Stimulated activated naive B cell treated with anti-CD40 and anti-IgM and Interleukin-4, amounts not matched to agents 10 μg/mL and 1 μg/mL and 100 μg/mL, for 72 hours (primary cell): ENCODE measurements around the gene LRRC45.

Source experiments
- ATAC-seq, 2 donors: fragments of 150-1000 bp; cut with Tn5 transposase; replicated peaks; 2 replicates each; pipeline ENCODE4 v1.10.0; 2021; ENCODE audit warnings: moderate library complexity in 1 of 2
- DNase-seq: peaks from one replicate; pipeline ENCODE4 v3.0.0; 2021
- H3K27ac Mint-ChIP-seq: one replicate; pipeline ENCODE4 v1.8.0; 2022; ENCODE audit warnings: mild to moderate bottlenecking, mixed read lengths
- H3K27me3 Mint-ChIP-seq, 2 donors: one replicate each; pipeline ENCODE4 v1.8.0; 2022; ENCODE audit warnings: mixed read lengths in 2 of 2
- H3K36me3 Mint-ChIP-seq, 2 donors: one replicate each; pipeline ENCODE4 v1.8.0; 2022; ENCODE audit warnings: mixed read lengths in 2 of 2, mild to moderate bottlenecking in 1 of 2
- H3K4me1 Mint-ChIP-seq, 2 donors: one replicate each; pipeline ENCODE4 v1.8.0; 2022; ENCODE audit warnings: mixed read lengths in 2 of 2, mild to moderate bottlenecking in 1 of 2
- H3K4me3 Mint-ChIP-seq, 2 donors: one replicate each; pipeline ENCODE4 v1.8.0; 2022; ENCODE audit warnings: mild to moderate bottlenecking in 2 of 2, mixed read lengths in 2 of 2, moderate library complexity in 1 of 2
- H3K9me3 Mint-ChIP-seq, 2 donors: one replicate each; pipeline ENCODE4 v1.8.0; 2022; ENCODE audit warnings: mixed read lengths in 2 of 2, mild to moderate bottlenecking in 1 of 2

Gene LRRC45

GRCh38 chr17:82028246-82028645 is 5.1 kb downstream of the LRRC45 start:
- no peak for ATAC-seq
- H3K27me3 Mint-ChIP-seq = peaks cover 4 to 23% of the 10 kb centered on the region in 2 donors
- no peak overlapping the region for H3K27ac Mint-ChIP-seq
- DNase-seq = no peak
- peaks cover 13 to 24% of the 10 kb centered on the region in 2 donors for H3K4me1 Mint-ChIP-seq
- H3K4me3 Mint-ChIP-seq = no peak overlapping the region
- H3K36me3 Mint-ChIP-seq = peaks cover 21 to 30% of the 10 kb centered on the region in 2 donors
- no peaks in the 10 kb centered on the region for H3K9me3 Mint-ChIP-seq

GRCh38 chr17:82028966-82029365 is 5.9 kb downstream of the LRRC45 start:
- DNase-seq = no peak
- peaks cover 10 to 20% of the 10 kb centered on the region in 2 donors for H3K4me1 Mint-ChIP-seq
- H3K4me3 Mint-ChIP-seq = peak overlapping the region in 1 of 2 donors; percentile 89
- no peak overlapping the region for H3K27ac Mint-ChIP-seq
- H3K36me3 Mint-ChIP-seq = peaks cover 21 to 30% of the 10 kb centered on the region in 2 donors
- H3K27me3 Mint-ChIP-seq = peaks cover 4 to 23% of the 10 kb centered on the region in 2 donors
- no peak for ATAC-seq
- no peaks in the 10 kb centered on the region for H3K9me3 Mint-ChIP-seq

- peaks cover 21 to 30% of the 10 kb centered on the region in 2 donors for H3K36me3 Mint-ChIP-seq
- no peaks in the 10 kb centered on the region for H3K9me3 Mint-ChIP-seq
- peak overlapping the region; percentile 42 for H3K27ac Mint-ChIP-seq
- peaks cover 4 to 23% of the 10 kb centered on the region in 2 donors for H3K27me3 Mint-ChIP-seq
- DNase-seq (no peak), ATAC-seq (no peak)
- peak overlapping the region; percentile 61 to 89 for H3K4me3 Mint-ChIP-seq
- H3K4me1 Mint-ChIP-seq = peaks cover 6 to 20% of the 10 kb centered on the region in 2 donors
These were observed 6.3 kb downstream of the LRRC45 start for GRCh38 chr17:82029391-82029790.

- Mint-ChIP-seq H3K27ac (no peak overlapping the region), H3K9me3 (no peaks in the 10 kb centered on the region), H3K4me3 (peak overlapping the region; percentile 61 to 89), H3K36me3 (peaks cover 21 to 32% of the 10 kb centered on the region in 2 donors), H3K4me1 (peaks cover 7 to 22% of the 10 kb centered on the region in 2 donors), H3K27me3 (peaks cover 4 to 23% of the 10 kb centered on the region in 2 donors)
- ATAC-seq = no peak
- no peak for DNase-seq
These were observed 6.9 kb downstream of the LRRC45 start for GRCh38 chr17:82029990-82030469.

GRCh38 chr17:82030470-82031302 is 7.6 kb downstream of the LRRC45 start:
- peaks cover 13 to 29% of the 10 kb centered on the region in 2 donors for H3K4me1 Mint-ChIP-seq
- ATAC-seq (peak; percentile 76 to 82), DNase-seq (peak; percentile 66)
- peaks cover 4 to 23% of the 10 kb centered on the region in 2 donors for H3K27me3 Mint-ChIP-seq
- peak overlapping the region; percentile 89 for H3K4me3 Mint-ChIP-seq
- peak overlapping the region; percentile 88 for H3K27ac Mint-ChIP-seq
- peaks cover 23 to 35% of the 10 kb centered on the region in 2 donors for H3K36me3 Mint-ChIP-seq
- no peaks in the 10 kb centered on the region for H3K9me3 Mint-ChIP-seq

- DNase-seq = no peak
- ATAC-seq = peak; percentile 35 to 41
- Mint-ChIP-seq H3K9me3 (no peaks in the 10 kb centered on the region), H3K4me3 (peak within 1 kb of the TSS; percentile 89), H3K27ac (peak within 1 kb of the TSS; percentile 88), H3K4me1 (peaks cover 18 to 34% of the 10 kb centered on the region in 2 donors), H3K27me3 (peaks cover 4 to 23% of the 10 kb centered on the region in 2 donors), H3K36me3 (peaks cover 23 to 32% of the 10 kb centered on the region in 2 donors)
These were observed 8.3 kb downstream of the LRRC45 start, which contains the start of gene RAC3 for GRCh38 chr17:82031303-82031884. TSS of gene RAC3 (plus strand) at chr17:82031678. CDS start at chr17:82031762, 84 bp downstream.

GRCh38 chr17:82031885-82032627 is 9.0 kb downstream of the LRRC45 start:
- Mint-ChIP-seq H3K4me3 (peak overlapping the region; percentile 47 to 55), H3K9me3 (no peaks in the 10 kb centered on the region), H3K4me1 (peaks cover 18 to 34% of the 10 kb centered on the region in 2 donors), H3K27me3 (peaks cover 4 to 21% of the 10 kb centered on the region in 2 donors), H3K36me3 (peaks cover 21 to 26% of the 10 kb centered on the region in 2 donors), H3K27ac (no peak overlapping the region)
- ATAC-seq (peak; percentile 35 to 47), DNase-seq (no peak)

GRCh38 chr17:82033359-82034085 is 10.4 kb downstream of the LRRC45 start:
- Mint-ChIP-seq H3K27me3 (peaks cover 4 to 9% of the 10 kb centered on the region in 2 donors), H3K27ac (no peak overlapping the region), H3K36me3 (peaks cover 15 to 20% of the 10 kb centered on the region in 2 donors), H3K4me1 (peaks cover 25 to 43% of the 10 kb centered on the region in 2 donors), H3K9me3 (no peaks in the 10 kb centered on the region), H3K4me3 (no peak overlapping the region)
- ATAC-seq = no peak
- no peak for DNase-seq

GRCh38 chr17:82034371-82035011 is 11.4 kb downstream of the LRRC45 start:
- no peak overlapping the region for H3K27ac Mint-ChIP-seq
- peaks cover 3 to 5% of the 10 kb centered on the region in 2 donors for H3K27me3 Mint-ChIP-seq

GRCh38 chr17:82035488-82035887 is 12.4 kb downstream of the LRRC45 start:
- no peaks in the 10 kb centered on the region for H3K9me3 Mint-ChIP-seq
- H3K27ac Mint-ChIP-seq = no peak overlapping the region
- H3K4me1 Mint-ChIP-seq = peaks cover 25 to 37% of the 10 kb centered on the region in 2 donors
- H3K4me3 Mint-ChIP-seq = peak overlapping the region; percentile 67 to 69
- ATAC-seq = no peak
- H3K36me3 Mint-ChIP-seq = peaks cover 6 to 9% of the 10 kb centered on the region in 2 donors
- H3K27me3 Mint-ChIP-seq = no peaks in the 10 kb centered on the region
- DNase-seq = no peak

More at GRCh38 chr17:82034371-82035011, 11.4 kb downstream of the LRRC45 start:
- no peak for ATAC-seq
- H3K4me3 Mint-ChIP-seq = no peak overlapping the region
- no peak for DNase-seq
- peaks cover 10 to 13% of the 10 kb centered on the region in 2 donors for H3K36me3 Mint-ChIP-seq
- peaks cover 30 to 44% of the 10 kb centered on the region in 2 donors for H3K4me1 Mint-ChIP-seq
- H3K9me3 Mint-ChIP-seq = no peaks in the 10 kb centered on the region

- DNase-seq (no peak), ATAC-seq (no peak)
- Mint-ChIP-seq H3K4me1 (peaks cover 24 to 35% of the 10 kb centered on the region in 2 donors), H3K27me3 (no peaks in the 10 kb centered on the region), H3K27ac (peak overlapping the region; percentile 88), H3K4me3 (peak overlapping the region; percentile 95 to 97), H3K36me3 (peaks cover 5 to 9% of the 10 kb centered on the region in 2 donors), H3K9me3 (no peaks in the 10 kb centered on the region)
These were observed 13.0 kb downstream of the LRRC45 start for GRCh38 chr17:82035956-82036633.

- Mint-ChIP-seq H3K27ac (no peak overlapping the region), H3K36me3 (peaks cover 5 to 9% of the 10 kb centered on the region in 2 donors), H3K4me1 (peaks cover 24 to 35% of the 10 kb centered on the region in 2 donors), H3K27me3 (no peaks in the 10 kb centered on the region), H3K4me3 (peak overlapping the region; percentile 95 to 97), H3K9me3 (no peaks in the 10 kb centered on the region)
- no peak for DNase-seq
- no peak for ATAC-seq
These were observed 13.6 kb downstream of the LRRC45 start for GRCh38 chr17:82036634-82037091.
